ENCODE results near the gene TTLL6.
"Not testable (repeated sequence)": the region's sequence is repeated elsewhere in the genome, so short reads cannot be mapped to it uniquely, and the experiment has no call there.

The TTLL6 gene

GRCh38 chr17:48816774-48817590, at the start of gene TTLL6:
TSS of gene TTLL6 (minus strand) at chr17:48817229. CDS start at chr17:48817072, 157 bp downstream.
- peak; percentile 90 for DNase-seq

GRCh38 chr17:48860456-48860855, 43.4 kb upstream of the TTLL6 start:
- no peak for DNase-seq

- DNase-seq: no peak
Observed at GRCh38 chr17:48860034-48860433, 43.0 kb upstream of the TTLL6 start.

GRCh38 chr17:48856122-48856821, 39.2 kb upstream of the TTLL6 start:
- no peak for DNase-seq

- DNase-seq: no peak
Observed at GRCh38 chr17:48854774-48855476, 37.9 kb upstream of the TTLL6 start.

GRCh38 chr17:48850792-48851323, 33.8 kb upstream of the TTLL6 start:
- no peak for DNase-seq

GRCh38 chr17:48843187-48843900, 26.3 kb upstream of the TTLL6 start:
- DNase-seq: no peak

GRCh38 chr17:48842746-48843145, 25.7 kb upstream of the TTLL6 start:
- no peak for DNase-seq

GRCh38 chr17:48841395-48841831, 24.4 kb upstream of the TTLL6 start:
- DNase-seq: no peak

GRCh38 chr17:48840441-48840840, 23.4 kb upstream of the TTLL6 start:
- DNase-seq: no peak

- not testable (repeated sequence) for DNase-seq
Observed at GRCh38 chr17:48837458-48837857, 20.4 kb upstream of the TTLL6 start.

GRCh38 chr17:48835971-48836370, 18.9 kb upstream of the TTLL6 start:
- no peak for DNase-seq

- no peak for DNase-seq
Observed at GRCh38 chr17:48834973-48835372, 17.9 kb upstream of the TTLL6 start.

GRCh38 chr17:48831549-48831883, 14.5 kb upstream of the TTLL6 start:
- DNase-seq: no peak

GRCh38 chr17:48830840-48831548, 14.0 kb upstream of the TTLL6 start, which contains the start of gene CALCOCO2:
TSS of gene CALCOCO2 (plus strand) at chr17:48831035. CDS start at chr17:48841708, 10,673 bp downstream.
- peak; percentile 90 for DNase-seq

- no peak for DNase-seq
Observed at GRCh38 chr17:48825446-48826381, 8.7 kb upstream of the TTLL6 start.

- not testable (repeated sequence) for DNase-seq
Observed at GRCh38 chr17:48820936-48821335, 3.9 kb upstream of the TTLL6 start.

GRCh38 chr17:48819466-48819865, 2.4 kb upstream of the TTLL6 start:
- DNase-seq: no peak

GRCh38 chr17:48818361-48818841, 1.4 kb upstream of the TTLL6 start:
- no peak for DNase-seq

GRCh38 chr17:48816438-48816773, 623 bp downstream of the TTLL6 start:
- no peak for DNase-seq

GRCh38 chr17:48815311-48815710, 1.7 kb downstream of the TTLL6 start:
- no peak for DNase-seq

All from NCI-H1092 (cell line).